GM19099 (cell line): Measurements from ENCODE around the gene ITPK1.

Experiments
- POLR2A ChIP-seq: IDR thresholded peaks from 3 replicates; pipeline ENCODE4 v1.6.1; 2011; ENCODE audit warnings: low read depth; ENCODE audit not compliant: insufficient read length; ENCODE audit errors: extremely low read depth

The ITPK1 gene

GRCh38 chr14:93115821-93116675 is at the start of gene ITPK1:
ITPK1 (minus strand) TSS chr14:93115925; CDS start chr14:93115163, 762 bp downstream.
- TF ChIP-seq POLR2A = peak; percentile 41

GRCh38 chr14:93163564-93163963 is 47.8 kb upstream of the ITPK1 start:
- no peak for TF ChIP-seq POLR2A

GRCh38 chr14:93161411-93161940 is 45.8 kb upstream of the ITPK1 start:
- TF ChIP-seq POLR2A = no peak

GRCh38 chr14:93160353-93160801 is 44.7 kb upstream of the ITPK1 start:
- TF ChIP-seq POLR2A = no peak

GRCh38 chr14:93156693-93157369 is 41.1 kb upstream of the ITPK1 start:
- TF ChIP-seq POLR2A = no peak

- no peak for TF ChIP-seq POLR2A
These were observed 39.9 kb upstream of the ITPK1 start for GRCh38 chr14:93155667-93156066.

GRCh38 chr14:93153121-93153520 is 37.4 kb upstream of the ITPK1 start:
- TF ChIP-seq POLR2A = no peak

GRCh38 chr14:93150227-93151208 is 34.8 kb upstream of the ITPK1 start:
- no peak for TF ChIP-seq POLR2A

GRCh38 chr14:93148979-93149378 is 33.3 kb upstream of the ITPK1 start:
- no peak for TF ChIP-seq POLR2A

GRCh38 chr14:93146119-93146518 is 30.4 kb upstream of the ITPK1 start:
- no peak for TF ChIP-seq POLR2A

- TF ChIP-seq POLR2A = no peak
These were observed 27.3 kb upstream of the ITPK1 start for GRCh38 chr14:93142854-93143652.

GRCh38 chr14:93137864-93138263 is 22.1 kb upstream of the ITPK1 start:
- no peak for TF ChIP-seq POLR2A

- TF ChIP-seq POLR2A = no peak
These were observed 20.3 kb upstream of the ITPK1 start for GRCh38 chr14:93136009-93136408.

- no peak for TF ChIP-seq POLR2A
These were observed 19.7 kb upstream of the ITPK1 start for GRCh38 chr14:93135399-93135798.
